HG03135 (cell line): ENCODE results near the gene WSCD2.

Experiments
- ATAC-seq: cut with Tn5 transposase; IDR thresholded peaks from one replicate; pipeline ENCODE4 v1.9.1; 2021; ENCODE audit warnings: mild to moderate bottlenecking, moderate library complexity; ENCODE audit not compliant: unreplicated experiment

The WSCD2 gene

DNA sequence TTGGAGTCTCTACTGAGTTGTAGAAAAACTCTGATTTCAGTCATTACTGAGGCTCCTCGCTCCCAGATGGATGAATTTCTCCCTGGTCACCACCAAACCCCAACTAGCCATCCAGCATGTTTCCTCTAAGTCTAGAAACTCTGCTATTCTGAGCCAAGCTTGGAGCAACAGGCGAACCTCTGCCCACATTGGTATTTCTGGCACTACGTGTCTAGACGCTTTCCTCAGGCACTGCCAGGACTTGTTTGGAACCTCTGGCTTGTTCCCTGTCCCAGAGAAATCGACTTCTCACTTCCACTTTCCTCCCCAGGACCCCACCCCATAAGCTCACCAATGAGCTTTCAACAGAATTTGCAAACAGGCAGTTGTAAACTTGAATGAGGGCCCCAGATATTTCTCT, 27.6 kb downstream of the WSCD2 start:
- ATAC-seq = no peak

DNA sequence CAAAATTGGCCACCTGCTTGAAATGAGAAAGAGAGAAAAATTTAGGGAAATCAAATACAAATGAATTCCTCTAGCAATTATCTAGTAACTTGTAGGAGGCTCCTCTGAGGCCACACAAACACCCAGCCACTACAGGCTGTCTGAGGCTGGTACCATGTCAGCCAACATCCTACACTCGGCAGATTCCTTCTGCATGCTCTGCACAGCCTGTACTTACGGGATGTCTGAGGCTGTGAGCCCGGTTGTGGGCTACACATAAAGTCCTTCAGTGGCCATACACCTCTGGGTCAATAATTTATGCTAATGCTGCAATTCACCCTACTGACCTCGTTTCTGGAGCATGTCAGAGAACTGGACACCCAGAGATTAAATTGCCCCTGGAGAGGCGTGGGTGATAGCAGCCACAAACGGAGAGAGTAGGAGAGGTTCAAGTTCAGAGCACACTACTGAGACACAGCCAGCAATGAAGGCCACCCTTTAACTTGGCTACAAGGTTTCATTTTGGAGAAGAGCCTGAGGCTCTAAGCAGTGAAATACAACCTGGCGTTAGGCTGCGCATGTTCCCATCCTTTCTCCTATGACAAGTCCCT, 28.9 kb downstream of the WSCD2 start:
- ATAC-seq = no peak

DNA sequence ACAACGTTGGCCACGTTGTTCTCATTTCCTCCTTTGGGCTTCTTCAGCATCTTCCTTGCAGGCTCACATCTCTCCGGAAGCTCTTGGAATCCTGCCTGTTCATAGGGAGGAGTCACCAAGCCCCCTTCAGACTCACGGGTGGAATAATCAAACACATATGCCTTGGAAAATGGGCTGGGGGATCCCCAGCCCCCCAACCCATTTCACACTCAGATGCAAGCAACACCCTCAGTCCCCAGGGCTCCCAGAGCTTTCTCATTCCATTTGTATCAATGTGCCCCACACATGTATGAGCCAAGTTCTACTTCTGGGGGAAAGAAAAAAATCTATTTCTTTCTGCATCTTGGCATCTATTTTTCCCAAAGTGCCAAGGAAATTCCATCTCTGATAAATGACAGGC, 33.1 kb downstream of the WSCD2 start:
- no peak for ATAC-seq

DNA sequence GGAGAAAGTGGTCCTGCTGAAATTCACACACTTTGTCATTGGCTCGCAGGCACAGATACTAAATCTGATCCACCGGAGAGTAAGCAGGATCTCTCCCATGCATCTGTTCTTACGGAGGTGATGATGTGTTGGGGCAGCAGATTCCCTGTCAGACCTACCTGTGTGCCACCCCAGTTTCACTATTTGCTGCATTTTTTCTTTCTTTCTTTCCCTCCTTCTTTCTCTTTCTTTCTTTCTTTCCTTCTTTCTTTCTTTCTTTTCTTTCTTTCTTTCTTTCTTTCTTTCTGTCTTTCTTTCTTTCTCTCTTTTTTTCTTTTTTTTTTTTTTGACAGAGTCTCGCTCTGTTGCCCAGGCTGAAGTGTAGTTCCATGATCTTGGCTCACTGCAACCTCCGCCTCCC, 37.4 kb downstream of the WSCD2 start:
- no peak for ATAC-seq

DNA sequence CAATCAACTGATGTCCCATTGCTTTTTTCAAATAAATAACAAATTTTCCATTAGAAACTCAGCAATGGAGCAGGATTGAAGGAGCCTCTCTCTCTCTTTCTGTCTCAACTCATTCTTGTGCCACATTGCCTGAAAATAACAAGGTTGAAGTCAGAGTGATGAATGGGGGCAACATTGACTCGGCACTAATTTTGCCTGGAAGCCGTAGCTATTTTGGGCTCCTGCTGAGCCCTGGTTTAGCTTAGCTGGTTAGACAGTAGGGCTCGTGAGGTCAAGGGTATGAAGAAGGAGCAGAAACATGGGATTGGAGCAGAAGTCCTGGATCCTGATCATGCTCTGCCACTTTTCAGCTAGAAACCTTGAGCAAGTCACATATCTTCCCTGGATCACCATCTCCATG, 38.9 kb downstream of the WSCD2 start:
- no peak for ATAC-seq

DNA sequence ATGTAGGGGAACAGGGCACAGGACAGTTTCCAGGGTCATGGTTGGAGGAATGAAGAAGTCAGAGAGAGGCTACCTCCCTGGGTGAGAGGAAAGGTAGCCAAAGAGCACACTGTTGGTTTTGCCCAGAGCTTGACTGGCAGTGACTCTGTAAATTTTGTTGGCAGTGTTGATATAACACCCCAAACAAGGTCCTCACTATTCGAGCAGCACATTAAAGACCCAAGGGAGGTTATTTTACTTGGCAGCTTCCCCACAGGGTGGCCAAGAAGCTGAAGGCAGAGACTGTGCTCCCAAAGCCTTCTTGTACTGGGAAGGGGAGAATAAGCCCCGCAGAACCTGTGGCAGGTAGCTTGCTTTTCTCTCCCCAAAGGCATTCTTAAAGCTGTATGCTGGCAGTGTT, 40.6 kb downstream of the WSCD2 start:
- ATAC-seq = no peak

DNA sequence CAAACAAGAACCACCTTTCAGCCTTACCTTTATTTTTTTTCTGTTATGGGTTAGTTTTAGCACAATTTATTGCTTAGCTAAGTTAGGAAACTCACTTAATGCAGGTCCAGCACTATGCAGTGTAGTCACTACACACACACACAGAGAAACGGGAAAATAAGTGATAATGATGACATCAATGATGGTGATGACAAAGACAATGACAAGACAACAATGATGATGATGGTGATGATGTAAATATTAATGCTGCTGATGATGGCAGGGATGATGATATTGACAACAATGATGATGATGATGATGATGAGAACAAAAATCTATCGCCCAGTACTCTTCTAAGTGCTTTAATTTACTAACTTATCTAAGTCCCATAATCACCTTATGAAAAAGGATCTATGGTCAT, 41.1 kb downstream of the WSCD2 start:
- ATAC-seq = no peak

DNA sequence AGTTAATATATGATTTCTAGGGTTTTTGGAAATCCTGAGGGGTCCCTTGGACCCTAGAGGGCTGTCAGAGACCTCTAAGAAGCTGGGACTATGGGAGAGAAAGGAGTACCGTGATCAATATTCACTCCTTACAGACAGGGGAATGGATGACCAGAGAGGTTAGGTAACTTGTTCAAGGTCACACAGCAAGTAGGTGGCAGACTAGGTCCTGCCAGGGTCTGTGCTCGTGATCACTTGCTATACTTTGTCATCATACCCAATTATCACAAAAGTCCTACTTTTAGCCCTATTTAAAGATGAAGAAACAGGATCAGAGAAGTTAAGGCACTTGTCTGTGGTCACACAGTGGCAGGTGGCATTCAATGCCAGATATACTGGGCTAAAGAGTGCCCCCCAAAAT, 42.9 kb downstream of the WSCD2 start:
- ATAC-seq = no peak

DNA sequence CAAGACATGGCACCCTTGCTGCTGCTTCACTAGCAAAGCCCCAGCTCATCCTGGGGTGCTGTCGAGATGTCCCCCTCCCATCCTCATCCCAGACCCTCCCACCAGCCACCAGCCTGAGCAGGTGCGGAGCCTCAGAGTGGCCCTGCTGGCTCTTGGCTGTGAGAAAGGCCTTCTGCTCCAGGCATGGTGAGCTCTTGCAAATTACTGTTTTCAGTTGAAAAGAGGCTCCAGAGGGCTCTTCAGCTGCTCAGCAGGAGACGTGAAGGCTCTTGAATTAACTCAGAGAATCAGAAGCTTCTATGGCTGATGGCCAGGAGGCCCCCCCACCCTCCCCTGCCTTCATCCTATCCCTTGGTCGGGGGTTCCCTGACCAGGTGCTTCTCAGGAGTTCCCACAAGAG, 44.1 kb downstream of the WSCD2 start:
- no peak for ATAC-seq

DNA sequence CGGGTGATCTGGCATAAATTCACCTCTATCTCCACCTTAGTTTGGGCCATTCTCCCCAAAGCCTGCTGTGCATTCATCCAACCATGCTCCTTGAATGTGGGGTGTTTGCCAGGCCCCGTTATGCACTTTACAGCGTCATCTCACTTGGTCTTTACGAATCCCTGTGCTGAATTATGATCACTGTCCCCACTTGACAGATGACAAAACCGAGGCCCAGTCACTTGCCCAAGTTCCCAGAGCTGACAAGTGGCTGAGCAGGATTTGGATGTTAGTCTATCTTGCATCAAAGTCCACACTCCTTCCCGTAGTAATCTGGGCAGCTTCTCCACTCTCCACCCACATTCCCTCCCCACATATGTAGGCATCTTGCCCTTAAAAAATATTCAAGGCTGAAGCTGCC, 44.8 kb downstream of the WSCD2 start:
- ATAC-seq = no peak

DNA sequence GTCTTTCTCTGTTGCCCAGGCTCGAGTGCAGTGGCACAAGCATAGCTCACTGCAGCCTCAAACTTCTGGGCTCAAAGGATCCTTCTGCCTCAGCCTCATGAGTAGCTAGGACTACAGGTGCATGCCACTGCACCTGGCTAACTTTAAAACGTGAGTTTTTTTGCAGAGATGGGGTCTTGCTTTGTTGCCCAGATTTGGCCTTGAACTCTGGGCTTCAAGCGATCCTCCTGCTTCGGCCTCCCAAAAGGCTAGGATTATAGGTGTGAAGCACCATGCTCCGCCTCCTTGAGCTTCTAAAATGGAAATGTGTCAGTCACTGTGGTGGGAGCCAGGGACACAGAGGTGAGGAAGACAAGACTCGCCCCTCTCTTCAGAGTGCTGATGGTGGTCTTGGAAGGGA, 45.6 kb downstream of the WSCD2 start:
- no peak for ATAC-seq

DNA sequence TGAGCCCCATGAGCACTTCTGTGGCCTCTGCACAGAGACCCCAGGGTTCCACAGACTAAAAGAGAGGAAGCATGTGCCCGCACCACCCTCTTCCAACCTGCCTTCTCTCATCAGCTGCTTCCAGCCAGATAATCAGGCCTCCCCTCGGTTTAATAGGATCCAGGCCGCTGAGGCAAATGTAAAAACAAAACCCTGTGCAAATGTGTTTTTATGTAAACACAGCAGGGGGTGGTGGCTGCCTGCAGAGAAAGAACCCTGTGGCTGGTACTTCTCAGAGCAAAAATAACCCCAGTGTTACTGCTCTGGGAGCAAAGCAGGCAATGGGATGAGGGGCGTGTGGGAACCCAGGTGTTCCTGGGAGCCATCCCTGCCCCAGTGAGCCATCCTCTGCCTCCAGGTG, 46.2 kb downstream of the WSCD2 start:
- ATAC-seq = no peak

DNA sequence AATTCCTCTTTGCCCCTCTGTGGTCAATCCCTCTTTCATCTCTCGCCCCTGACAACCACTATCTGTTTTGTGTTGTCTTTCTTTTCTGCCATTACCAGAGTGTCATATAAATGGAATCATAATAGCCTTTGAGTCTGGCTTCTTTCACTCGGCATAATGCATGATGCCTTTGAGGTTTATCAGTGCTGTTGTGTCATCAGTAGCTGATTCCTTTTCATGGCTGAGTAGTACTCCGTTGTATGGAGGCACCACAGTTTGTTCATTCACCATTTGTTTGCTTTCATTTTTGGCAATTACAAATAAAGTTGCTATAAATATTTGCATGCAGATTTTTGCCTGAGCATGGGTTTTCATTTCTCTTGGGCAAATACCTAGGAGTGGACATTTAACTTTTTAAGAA, 47.2 kb downstream of the WSCD2 start:
- ATAC-seq = no peak

DNA sequence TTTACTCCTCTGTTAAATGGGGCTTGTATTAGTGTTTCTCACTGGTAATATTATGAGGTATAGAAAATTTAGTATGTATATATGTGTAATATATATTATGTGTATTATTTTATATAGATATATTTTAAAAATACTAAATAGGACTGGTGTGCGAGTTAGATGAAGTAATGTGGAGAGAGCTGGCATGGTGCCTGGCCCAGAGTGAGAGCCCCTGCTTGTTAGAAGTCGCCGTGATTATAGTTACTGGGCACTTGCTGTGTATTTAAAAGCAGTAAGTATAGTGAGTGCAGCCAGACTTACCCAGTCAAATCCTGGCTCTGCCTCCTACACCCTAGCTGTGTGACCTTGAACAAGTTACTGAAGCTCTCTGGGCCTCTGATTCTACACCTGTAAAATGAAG, 48.0 kb downstream of the WSCD2 start:
- no peak for ATAC-seq

DNA sequence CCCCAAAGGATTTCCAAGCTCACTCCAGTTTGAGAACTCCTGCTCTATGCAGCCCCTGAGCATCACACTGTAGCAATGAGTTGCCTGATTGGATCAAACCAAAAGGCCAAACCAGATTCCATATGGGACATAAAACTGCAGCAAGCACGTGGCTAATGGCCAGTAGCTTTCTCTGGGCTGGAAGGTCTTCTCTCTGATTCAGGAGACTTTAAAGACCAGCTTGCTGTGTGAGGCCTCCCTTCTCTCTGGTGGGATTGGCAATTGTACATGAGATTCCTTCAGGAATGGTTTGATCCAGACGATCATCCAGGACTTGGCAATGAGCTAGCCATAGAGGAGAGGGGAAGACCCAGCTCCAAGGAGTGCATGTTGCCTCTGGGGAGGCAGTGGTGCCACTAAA, 50.2 kb downstream of the WSCD2 start:
- no peak for ATAC-seq

DNA sequence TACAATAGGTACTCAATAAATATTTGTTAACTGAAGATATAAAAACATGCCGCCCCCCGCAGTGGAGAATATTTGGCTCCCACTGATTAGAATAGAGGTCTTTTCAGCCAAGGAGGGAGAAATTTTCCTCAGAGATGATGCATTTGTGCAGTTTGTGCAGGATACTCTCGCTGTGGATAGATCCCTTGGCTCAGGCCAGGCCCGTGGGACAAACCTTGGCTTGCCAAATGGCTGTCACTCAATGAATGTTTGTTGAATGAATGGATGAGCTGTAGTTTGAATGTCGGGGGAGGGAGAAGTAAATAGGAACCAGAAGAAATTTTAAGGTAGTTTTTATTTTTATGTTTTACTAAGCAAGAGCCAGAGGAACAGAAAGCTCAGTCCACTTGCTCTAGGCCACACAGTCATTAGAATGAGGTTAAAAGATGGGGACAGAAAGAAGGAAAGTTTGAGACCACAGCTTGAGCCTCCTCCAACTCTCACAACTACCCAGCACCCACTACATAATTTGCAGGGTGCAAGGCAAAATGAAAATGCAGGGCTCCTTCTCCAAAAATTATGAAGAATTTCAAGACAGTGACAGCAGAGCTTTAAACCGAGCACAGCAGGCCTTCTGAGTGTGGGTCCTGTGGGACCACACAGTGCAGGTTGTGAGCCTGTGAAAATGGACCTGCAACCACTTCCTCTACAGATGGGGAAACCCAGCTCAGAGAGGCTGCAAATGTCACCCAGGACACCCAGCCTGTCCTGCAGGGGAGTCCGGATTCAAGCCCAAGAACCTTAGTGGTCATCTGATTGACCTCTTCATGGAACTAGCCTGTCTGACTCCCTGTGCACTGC, 51.4 kb downstream of the WSCD2 start:
- no peak for ATAC-seq

DNA sequence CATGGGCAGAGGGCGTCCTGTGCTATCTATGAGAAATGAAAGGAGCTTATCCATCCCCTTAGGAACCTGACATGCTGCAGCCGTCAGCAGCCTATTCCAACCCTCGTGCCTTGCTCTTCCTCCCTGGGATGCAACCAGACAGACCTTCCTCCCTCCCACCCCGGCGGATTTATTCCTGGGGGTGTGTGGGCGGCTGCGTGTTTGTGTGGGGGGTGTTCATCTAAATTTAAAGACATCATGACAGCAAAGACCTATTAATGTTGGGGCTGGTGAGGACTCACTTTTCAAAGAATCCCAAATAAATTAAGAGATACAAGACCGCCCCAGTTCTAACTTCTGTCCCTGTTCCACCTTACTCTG, 52.0 kb downstream of the WSCD2 start:
- no peak for ATAC-seq

DNA sequence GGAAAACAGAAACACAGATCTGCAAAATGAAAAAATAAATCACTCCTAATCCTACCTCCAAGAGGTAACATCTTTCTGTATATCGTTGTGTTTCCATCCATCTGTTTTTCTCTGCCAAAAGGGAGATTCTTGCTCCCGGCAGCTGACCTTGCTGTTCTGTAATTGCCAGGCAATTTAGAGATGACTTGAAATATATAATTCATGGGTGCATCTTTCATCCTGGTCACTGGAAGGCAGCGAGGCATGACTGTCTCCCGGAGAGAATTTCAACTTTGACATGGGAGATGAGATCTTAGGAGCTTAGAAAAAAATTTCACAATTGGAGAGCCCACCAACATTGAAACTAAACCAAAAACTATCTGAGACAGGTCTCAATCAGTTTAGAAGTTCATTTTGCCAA, 53.0 kb downstream of the WSCD2 start:
- ATAC-seq = no peak

DNA sequence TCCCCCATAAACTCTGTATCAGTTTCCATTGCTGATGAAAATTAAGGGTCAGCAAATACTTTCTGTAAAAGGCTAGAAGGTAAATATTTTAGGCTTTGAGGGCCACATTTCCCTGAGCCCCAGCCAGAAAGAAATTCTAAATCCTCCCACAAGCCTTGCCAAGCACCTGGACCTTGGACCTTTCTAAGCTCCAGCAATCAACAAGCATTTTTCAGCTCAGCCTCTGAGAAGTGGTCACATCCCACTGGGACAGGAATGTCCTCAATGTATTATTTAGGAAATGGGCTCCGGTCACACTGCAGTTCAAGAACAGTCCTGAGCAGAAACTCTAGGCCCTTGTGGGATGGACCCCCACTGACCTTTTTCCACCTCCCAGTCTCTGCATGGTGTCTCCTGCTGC, 55.9 kb downstream of the WSCD2 start:
- ATAC-seq = no peak

DNA sequence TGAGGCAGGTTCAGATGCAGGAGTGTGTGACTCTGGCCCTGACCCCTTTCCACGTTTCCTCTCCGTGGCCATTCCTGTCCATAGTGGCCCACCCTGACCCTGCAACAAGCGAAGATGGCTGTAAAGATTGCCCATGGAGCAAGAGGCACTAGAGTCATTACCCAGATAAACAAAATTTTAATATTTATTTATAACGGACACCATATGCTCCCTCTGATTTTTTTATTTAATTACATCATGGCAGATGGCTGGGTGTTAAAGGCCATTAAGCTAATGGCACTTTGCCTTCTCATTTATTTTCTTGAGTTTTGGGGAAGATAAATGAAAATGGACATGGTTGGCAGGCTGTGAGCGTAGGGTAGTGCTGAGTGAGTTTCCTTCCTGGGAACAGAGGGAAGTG, 58.7 kb downstream of the WSCD2 start:
- ATAC-seq = no peak

DNA sequence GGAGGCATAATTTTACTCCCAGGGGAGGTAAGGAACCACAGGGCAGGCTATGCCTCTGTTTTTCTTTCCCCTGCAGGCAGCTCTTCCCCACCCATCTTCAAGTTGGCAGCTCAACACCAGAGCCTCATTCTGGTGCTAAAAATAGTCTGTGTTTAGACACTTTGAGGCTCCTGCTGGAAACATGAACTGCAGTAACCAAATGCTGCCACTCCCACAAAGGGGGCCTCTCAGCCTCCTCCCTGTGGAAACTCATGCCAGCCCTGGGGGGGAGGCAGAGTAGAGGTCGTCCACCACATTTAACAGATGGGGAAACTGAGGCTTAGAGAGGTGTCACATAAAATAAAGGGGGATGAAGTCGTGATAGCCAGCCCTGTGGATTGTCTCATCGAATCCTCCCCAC, 61.4 kb downstream of the WSCD2 start:
- ATAC-seq = no peak

DNA sequence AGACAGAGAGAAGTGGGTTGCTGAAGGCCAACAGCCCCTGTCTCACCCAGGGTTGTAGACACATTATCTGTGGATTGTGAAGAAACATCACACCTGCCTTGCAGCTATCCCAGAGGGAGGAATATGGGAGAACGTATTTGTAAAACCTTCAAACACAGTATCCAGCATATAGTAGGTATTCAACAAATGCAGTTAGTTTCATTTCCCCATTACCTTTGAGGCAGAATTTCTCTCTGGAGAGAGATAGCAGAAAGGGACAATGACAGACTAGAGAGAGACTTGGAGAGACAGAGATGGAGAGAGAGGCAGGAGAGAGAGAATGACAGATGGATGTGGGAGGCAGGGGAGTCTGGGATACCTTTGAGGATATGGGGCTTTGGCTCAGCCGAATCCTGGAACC, 62.0 kb downstream of the WSCD2 start:
- ATAC-seq = no peak

DNA sequence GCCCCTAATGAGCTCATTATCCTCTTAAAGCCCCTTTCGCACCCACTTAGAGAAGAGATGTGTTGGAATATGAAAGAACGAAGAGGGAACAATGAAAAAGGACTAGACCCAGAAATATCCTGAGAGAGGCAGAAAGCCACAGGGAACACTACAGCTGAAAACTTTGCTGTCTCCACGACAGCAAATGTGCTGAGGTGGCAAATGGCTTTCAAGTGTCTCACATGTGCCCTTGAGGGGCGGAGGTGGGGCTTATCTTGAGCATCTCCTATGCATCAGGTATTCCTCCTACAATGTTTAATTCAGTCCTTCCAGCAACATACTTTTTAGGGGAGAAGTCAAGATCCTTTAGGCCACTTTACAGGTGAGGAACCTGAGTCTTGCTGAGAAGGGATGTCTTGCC, 62.9 kb downstream of the WSCD2 start:
- no peak for ATAC-seq
